Esophagus squamous epithelium (tissue), 5 donors: ENCODE data around the gene GALNT15. TPM values are rescaled to one million over a fixed set of nuclear protein-coding genes. Genes with fewer than 3 reads are reported as not detected.
A peak's percentile ranks its signal among the peaks of the same experiment; 100 is the strongest.

Experiments
- DNase-seq: peaks from one replicate; lab custom pipeline; 2025; lab: John Stamatoyannopoulos, UW
- H3K27ac ChIP-seq, 4 donors: fragments of 200-600 bp; sonication (generic); one replicate each; pipeline ENCODE4 v1.5.1; 2016 to 2019; ENCODE audit warnings: mild to moderate bottlenecking in 1 of 4
- H3K27me3 ChIP-seq, 4 donors: fragments of 200-600 bp; sonication (generic); 1 replicate in 3 of 4; 2 replicates in 1 of 4; pipeline versions ENCODE4 v1.5.1 to v1.6.0; 2017 to 2021; ENCODE audit warnings: antibody characterized with exemption in 1 of 4
- H3K36me3 ChIP-seq, 3 donors: fragments of 200-600 bp; sonication (generic); one replicate each; pipeline ENCODE4 v1.5.1; 2016 to 2019
- H3K4me1 ChIP-seq, 3 donors: fragments of 200-600 bp; sonication (generic); one replicate each; pipeline ENCODE4 v1.5.1; 2017 to 2019
- H3K4me3 ChIP-seq, 4 donors: fragments of 200-600 bp; sonication (generic); 1 replicate in 3 of 4; 2 replicates in 1 of 4; pipeline ENCODE4 v1.5.1; 2016 to 2019; ENCODE audit warnings: mild to moderate bottlenecking in 2 of 4, moderate library complexity in 1 of 4
- H3K9me3 ChIP-seq, 3 donors: fragments of 200-600 bp; sonication (generic); one replicate each; pipeline ENCODE4 v1.5.1; 2016 to 2019
- CTCF ChIP-seq, 6 experiments: fragments of 450-650 bp in 4 of 6; fragments of 200-600 bp in 2 of 6; sonication (generic) in 2 of 6; IDR thresholded peaks; one replicate each; pipeline ENCODE4 v1.5.1; 2016 to 2019; ENCODE audit warnings: antibody characterized with exemption in 6 of 6, mild to moderate bottlenecking in 4 of 6, moderate library complexity in 4 of 6
- POLR2A ChIP-seq, 4 donors: fragments of 450-650 bp; IDR thresholded peaks; one replicate each; pipeline ENCODE4 v1.6.1; 2017; ENCODE audit warnings: antibody characterized with exemption in 4 of 4, mild to moderate bottlenecking in 4 of 4, moderate library complexity in 3 of 4
- WGBS, 2 donors: methylation state at CpG; one replicate each; pipeline ENCODE4 v1.1.5; 2018; 5-methylcytosine and 5-hydroxymethylcytosine counted together
- intact Hi-C: fragments of 100-400 bp; cut with DNase I; formaldehyde crosslinking; loops from one replicate; pipeline ENCODE4 v1.15.0; 2022
- total RNA-seq, 4 donors: library from RNA; depleted of rRNA; stranded (reverse); fragments of >200 nt; gene quantifications; one replicate each; pipeline ENCODE4 v1.1.0, GENCODE V29; 2016
- donor health status: DM: yes; HTN: yes; CAD: no.

GALNT15 gene
- total RNA-seq: 100 to 1,000 TPM in 1 of 4 donors, 10 to 100 TPM in 1, 1 to 10 TPM in 2; 4.6 to 117 (median 35.6) TPM

GRCh38 chr3:16174389-16174788 lies at the start of gene GALNT15:
GALNT15 (plus strand) TSS chr3:16174680; CDS start chr3:16175152, 472 bp downstream.
- Histone ChIP-seq H3K9me3 (no peaks in the 10 kb centered on the region), H3K27me3 (peaks cover 0 to 41% (median 0%) of the 10 kb centered on the region in 4 donors), H3K4me1 (peaks cover 0 to 38% (median 19%) of the 10 kb centered on the region in 3 donors), H3K4me3 (peak within 1 kb of the TSS; percentile 9 to 66 (median 42)), H3K27ac (peak within 1 kb of the TSS; percentile 25 to 87 (median 74)), H3K36me3 (no peaks in the 10 kb centered on the region)
- DNase-seq: peak; percentile 29
- WGBS, 2 donors: 5 to 15% methylated on average over 3 to 7 of the region's 8 CpGs
- intact Hi-C loops: no loop called here
- TF ChIP-seq POLR2A (IDR thresholded peaks at IDR 0.05) (peak in 1 of 4 donors; percentile 45), CTCF (IDR thresholded peaks at IDR 0.05) (no peak)

DNA sequence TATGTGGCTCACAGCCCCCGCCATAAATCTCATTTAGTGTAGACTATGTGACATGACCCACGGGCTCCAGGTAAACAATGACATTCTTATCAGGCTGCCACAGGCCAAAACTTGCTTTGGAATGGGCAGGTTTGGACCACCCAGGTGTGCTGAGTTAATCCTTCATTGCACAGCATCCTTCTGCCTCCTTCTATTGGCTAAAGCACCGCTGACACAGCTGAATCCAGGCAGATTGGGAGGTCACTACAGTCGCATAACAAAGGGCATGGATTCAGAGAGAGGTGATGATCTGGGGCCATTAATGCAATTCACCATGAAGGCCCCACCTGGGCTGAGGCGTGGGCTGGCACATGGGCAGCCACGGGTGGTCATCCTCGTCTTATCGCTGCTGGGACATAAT lies 47.8 kb upstream of the GALNT15 start:
- no peaks in the 10 kb centered on the region for H3K27me3 ChIP-seq
- no peaks in the 10 kb centered on the region for H3K36me3 ChIP-seq
- H3K27ac ChIP-seq: no peak overlapping the region
- H3K4me3 ChIP-seq: no peak overlapping the region
- H3K9me3 ChIP-seq: no peaks in the 10 kb centered on the region
- no peak for DNase-seq
- TF ChIP-seq CTCF (IDR thresholded peaks at IDR 0.05): no peak
- TF ChIP-seq POLR2A (IDR thresholded peaks at IDR 0.05): no peak
- H3K4me1 ChIP-seq: peaks cover 0 to 4% (median 2%) of the 10 kb centered on the region in 3 donors
- intact Hi-C loops: no loop called here
- WGBS, 2 donors: 74 to 91% methylated on average over 5 to 8 of the region's 8 CpGs

GRCh38 chr3:16127249-16127648 lies 47.2 kb upstream of the GALNT15 start:
- intact Hi-C loops: no loop called here
- peaks cover 0 to 6% (median 4%) of the 10 kb centered on the region in 3 donors for H3K4me1 ChIP-seq
- no peaks in the 10 kb centered on the region for H3K27me3 ChIP-seq
- no peak overlapping the region for H3K4me3 ChIP-seq
- WGBS, 2 donors: 92 to 94% methylated on average over 8 of the region's 8 CpGs
- DNase-seq: no peak
- no peaks in the 10 kb centered on the region for H3K36me3 ChIP-seq
- H3K27ac ChIP-seq: no peak overlapping the region
- no peaks in the 10 kb centered on the region for H3K9me3 ChIP-seq
- TF ChIP-seq POLR2A (IDR thresholded peaks at IDR 0.05): no peak
- no peak for TF ChIP-seq CTCF (IDR thresholded peaks at IDR 0.05)

DNA sequence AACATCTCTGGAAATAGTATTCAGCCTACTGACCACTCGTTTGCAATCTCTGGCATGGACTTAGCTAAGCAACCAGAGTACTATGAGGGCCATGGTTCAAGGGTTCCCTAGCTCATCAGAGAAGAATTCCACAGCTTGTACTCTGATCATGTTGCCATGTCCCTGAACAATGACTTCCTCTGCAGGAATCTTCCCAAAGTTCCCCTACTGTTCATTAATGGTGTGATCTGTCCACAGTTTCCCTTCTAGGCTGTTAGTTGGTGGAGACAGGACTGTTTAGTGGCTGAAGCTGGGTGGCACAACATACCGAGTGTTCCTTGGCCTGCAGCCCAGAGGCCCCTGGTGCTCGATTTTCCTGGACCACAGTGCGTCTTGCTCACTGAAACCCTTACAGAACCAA lies 44.4 kb upstream of the GALNT15 start:
- no peak overlapping the region for H3K4me3 ChIP-seq
- H3K27ac ChIP-seq: peak overlapping the region in 2 of 4 donors; percentile 49 to 62
- H3K9me3 ChIP-seq: no peaks in the 10 kb centered on the region
- DNase-seq: no peak
- H3K27me3 ChIP-seq: no peaks in the 10 kb centered on the region
- TF ChIP-seq CTCF (IDR thresholded peaks at IDR 0.05): no peak
- no peak for TF ChIP-seq POLR2A (IDR thresholded peaks at IDR 0.05)
- H3K36me3 ChIP-seq: no peaks in the 10 kb centered on the region
- intact Hi-C loops: no loop called here
- WGBS, 2 donors: 21 to 31% methylated on average over 1 to 4 of the region's 4 CpGs
- H3K4me1 ChIP-seq: peaks cover 0 to 10% (median 9%) of the 10 kb centered on the region in 3 donors

DNA sequence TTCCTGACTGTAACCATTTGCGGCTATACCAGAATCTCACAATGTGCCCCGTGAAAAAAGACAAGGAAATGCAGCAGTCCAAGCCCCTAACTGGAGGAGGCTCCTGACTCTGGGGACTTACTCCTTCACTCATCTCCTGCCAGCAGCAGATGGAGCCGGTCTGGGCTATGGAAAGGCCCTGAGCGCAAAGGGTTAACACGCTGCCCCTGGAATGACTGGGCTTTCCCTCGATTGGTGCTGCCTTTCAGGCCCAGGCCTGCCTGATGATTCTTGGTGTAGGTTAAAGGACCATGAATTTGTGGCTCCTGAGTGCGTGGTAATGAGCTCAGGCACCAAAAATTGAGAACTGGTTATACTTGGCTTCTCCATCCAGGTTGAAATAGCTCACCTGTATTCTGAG lies 42.3 kb upstream of the GALNT15 start:
- Histone ChIP-seq H3K9me3 (no peaks in the 10 kb centered on the region), H3K27ac (peak overlapping the region; percentile 5 to 88 (median 71)), H3K36me3 (no peaks in the 10 kb centered on the region), H3K4me1 (peaks cover 0 to 19% (median 10%) of the 10 kb centered on the region in 3 donors), H3K4me3 (no peak overlapping the region), H3K27me3 (no peaks in the 10 kb centered on the region)
- intact Hi-C loops: no loop called here
- TF ChIP-seq CTCF (IDR thresholded peaks at IDR 0.05): no peak
- TF ChIP-seq POLR2A (IDR thresholded peaks at IDR 0.05): no peak
- 72 to 79% methylated on average over 3 to 4 of the region's 7 CpGs for WGBS, 2 donors
- DNase-seq: no peak
